Stimulated activated CD8-positive, alpha-beta memory T cell treated with anti-CD3 and anti-CD28 coated beads, Interleukin-2, amount 100 ng/mL, for 1 hour (primary cell): ENCODE measurements around the gene KCNQ1.
A peak's percentile ranks its signal among the peaks of the same experiment; 100 is the strongest.

Source experiments
- DNase-seq, 2 donors: peaks; one replicate each; pipeline ENCODE4 v3.0.0-alpha.2; 2020; ENCODE audit warnings: low read depth in 2 of 2

The KCNQ1 gene

DNA sequence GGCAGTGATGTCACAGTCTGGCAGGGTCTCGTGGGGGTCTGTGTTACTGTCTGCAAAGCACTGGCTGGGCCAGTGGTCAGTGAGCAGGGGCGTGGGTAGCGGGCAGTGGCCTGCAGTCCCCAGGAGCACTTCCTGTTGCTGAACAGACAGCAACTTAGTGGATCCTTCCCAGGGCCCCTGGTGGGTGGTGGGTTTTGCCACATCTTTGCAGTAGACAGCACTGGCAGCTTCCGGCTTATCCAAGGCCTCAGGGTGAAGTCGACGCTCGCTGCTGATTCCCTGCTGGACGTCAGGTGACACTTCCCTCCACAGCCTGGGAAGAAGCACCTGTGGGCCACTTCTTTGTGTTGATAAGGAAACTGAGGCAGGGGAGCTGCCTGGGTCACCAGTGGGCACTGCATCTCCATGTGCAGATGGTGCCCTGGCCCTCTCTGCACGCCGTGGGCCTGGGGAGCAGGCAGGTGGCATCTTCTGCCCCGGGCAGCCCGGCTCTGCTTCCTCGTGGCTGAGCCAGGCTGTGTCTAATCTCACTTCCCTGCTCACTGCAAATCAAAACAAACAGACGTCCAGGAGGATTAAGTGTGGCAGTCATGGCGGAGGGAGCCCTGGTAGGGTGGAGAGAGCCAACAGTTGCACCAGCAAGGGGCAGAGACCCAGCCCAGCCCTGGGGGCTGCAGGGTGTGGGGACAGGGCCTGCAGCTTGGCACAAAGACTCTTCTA is 79.8 kb downstream of the KCNQ1 start:
- DNase-seq, result no peak

DNA sequence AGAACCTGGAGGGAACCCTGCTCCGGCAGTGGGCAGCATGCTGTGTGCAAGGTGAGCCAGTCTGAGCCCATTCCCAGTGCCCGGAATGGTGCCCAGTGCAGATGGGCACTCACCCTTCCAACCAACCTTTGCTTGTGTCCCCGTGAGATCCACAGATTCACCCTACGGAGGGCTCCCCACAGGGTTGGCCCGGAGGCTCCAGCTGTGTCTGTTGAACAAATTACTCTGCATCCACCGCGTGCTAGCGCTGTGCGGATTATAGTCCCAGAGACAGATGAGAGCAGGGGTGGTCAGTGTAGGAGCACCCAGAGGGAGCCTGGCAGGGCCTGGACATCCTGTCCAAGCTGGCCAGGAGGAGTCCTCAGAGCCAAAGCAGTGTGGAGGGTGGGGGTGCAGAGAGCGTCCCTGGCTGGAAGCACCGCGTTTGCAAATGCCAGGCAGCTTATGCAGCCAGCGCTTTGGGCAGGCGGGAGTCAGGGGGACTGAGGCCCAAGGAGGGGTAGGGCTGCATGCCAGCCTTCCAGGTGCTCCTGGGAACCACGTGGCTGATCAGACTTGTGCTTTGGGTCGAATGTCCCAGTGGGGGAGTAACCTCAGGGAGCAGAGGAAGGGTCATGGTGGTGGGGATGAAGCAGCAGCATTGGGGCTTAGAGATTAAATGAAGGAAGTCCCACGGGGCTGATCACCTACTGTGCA is 80.5 kb downstream of the KCNQ1 start:
- DNase-seq, result no peak

DNA sequence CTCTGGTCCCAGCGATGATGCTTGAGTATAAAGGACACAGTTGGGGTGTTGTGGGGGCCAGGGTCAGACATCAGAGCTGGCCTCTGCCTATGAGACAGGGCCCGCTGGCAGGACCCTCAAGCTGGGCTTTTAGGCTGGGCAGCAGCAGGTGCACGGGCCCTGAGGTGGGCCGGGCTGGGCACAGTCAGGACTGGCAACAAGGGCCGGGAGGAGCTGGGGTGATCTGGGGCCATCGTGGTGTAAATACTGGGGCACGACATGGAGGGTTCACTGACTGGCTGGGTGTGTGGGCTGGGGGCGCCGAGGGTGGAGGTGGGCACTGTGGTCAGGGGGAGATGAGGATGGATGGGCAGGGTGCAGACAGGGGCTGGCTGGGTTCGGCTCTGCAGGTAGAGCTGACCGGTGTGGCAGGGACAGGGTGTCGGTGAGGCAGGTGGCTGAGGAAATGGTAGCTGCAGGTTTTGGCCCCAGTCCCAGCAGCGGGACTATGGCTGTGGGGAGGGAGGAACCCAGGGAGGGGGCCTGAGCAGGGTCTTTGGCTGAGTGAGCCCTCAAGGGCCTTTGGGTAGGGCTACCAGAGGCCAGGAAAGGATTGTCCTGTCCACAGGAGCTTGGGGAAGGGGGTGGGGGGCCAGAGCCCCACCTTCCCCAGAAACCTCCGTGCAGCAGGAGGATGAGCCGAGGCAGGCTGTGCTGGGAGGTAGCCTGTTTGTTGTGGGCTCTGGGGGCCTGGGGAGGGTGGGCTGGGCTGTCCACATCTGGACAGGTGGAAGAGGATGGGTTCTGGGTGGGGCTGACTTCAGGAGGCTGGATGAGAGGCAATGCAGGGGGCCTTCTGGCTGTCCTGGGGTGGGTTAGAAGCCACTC is 81.4 kb downstream of the KCNQ1 start:
- no peak for DNase-seq

DNA sequence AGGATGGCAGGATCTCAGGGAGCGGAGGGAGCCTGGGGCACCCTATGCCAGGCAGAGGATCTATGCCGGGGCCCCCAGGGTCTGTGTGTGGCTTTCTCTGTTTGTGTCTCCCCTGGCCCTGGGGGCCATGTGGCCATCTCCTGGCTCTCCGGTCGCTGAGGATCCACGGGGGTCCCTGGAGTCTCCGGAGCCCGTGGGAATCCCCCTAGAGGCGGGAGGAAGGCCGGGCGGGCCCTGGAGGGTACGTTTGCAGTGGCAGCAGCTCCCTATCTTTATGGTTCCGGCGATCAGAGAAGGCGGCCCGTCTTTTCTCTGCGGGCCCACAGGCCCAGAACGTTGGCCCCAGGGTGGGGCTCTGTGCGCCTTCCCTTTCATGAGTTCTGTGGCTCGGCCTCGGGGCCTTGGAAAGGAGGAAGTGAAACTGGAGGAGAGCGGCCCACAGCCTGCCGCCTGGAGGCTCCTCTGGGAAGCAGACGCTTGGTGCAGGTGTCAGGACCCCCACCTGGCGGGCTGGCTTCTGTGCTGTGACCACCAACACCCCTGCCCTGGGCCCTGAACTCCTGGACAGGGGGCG is 82.1 kb downstream of the KCNQ1 start:
- DNase-seq, result no peak

DNA sequence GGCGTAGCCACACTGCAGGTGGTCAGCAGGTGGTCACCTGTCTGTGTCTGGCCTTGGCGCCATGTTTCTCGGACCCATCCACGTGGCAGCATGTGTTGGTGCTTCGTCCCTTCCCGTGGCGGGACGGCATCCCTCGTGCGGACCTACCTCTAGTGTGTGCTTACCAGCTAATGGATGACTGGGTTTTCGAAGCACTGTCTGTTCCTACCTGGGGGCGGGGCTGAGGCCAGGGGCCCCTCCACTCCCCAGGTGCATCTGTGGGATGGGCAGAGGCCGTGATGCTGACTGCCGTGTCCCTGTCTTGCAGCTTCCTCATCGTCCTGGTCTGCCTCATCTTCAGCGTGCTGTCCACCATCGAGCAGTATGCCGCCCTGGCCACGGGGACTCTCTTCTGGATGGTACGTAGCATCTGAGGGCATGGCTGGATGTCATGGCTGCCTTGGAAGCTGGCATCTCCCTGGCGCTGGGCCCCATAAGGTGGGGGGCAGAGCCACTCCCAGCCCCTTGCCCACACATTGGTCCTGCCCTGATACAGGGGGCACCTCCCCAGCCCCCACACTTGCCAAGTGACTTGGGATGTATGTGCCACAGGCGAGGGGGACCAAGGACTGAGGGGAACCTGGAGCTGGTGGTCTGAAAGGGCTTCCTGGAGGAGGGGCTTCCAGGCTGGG is 82.9 kb downstream of the KCNQ1 start:
- DNase-seq, result no peak

DNA sequence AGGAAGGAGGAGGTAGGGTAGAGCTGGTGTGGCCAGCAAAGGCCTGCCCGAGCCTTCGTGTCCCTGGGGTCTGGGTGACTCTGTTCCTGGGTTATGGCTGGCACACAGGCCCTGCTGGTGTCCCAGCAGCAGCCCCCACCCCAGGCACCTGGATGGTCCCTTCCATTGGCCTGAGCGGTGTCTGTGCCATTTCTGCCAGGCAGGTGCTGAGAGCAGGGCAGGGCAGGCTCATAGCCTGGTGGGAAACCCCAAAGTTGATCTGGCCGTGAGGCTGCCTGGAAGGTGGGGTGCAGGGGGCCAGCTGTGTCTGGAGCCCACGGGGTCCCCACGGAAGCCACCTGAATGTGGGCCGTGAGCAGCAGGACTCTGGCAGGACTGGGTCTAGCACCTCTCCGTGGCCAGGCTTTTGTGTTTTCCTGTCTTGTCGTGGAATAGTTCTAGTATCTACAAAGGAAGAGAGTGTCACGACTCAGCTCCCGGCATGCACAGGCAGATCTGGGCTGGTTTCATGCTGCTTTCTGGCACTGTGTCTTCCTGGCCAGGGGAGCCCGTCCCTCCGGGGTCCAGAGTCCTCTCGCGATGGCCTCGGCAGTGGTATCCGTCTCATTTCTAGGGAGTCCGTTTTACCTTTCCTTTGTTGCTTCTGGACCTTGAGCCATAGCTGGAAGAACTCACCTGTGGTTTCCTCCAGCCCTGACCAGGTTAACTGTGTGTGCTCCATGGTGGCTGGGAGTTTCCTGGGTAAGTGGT is 83.7 kb downstream of the KCNQ1 start:
- DNase-seq, result no peak

DNA sequence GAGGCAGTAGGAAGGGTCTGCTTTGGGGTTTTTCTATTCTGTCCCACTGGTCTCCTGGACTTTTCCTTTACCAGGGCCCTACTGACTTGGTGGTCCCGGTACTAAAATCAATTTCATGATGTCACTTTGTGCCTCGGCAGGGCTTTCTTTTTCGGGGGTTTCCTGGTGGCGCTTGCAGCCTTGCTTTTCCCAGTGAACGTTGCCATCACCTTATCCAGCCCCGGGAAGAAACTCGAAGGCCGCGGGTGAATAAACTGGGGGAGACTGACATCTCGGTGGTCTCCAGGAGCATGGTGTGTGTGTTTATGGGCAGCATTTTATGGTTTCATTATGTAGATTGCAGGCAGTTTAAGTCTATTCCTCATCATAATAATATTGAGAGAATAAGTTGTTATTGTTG is 84.4 kb downstream of the KCNQ1 start:
- DNase-seq, result no peak

DNA sequence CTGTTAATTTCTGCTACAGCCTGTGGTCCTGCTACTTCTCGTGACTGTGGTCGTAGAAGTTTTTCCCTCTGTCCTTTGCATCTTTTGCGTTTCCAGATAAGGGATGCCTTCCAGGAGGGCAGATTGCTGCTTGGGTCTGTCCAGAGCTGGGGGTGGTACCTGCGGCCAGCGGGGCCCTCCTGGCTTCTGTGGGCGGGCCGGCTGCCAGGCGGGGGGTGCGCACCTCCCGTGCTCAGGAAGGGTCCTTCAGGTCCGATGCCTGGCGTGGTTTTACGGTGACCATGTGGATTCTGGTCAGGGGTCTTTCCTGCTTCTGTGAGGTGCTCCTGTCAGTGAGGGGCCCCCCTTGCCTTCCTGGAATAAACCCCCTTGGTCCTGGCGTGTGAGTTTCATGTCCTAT is 84.8 kb downstream of the KCNQ1 start:
- no peak for DNase-seq

DNA sequence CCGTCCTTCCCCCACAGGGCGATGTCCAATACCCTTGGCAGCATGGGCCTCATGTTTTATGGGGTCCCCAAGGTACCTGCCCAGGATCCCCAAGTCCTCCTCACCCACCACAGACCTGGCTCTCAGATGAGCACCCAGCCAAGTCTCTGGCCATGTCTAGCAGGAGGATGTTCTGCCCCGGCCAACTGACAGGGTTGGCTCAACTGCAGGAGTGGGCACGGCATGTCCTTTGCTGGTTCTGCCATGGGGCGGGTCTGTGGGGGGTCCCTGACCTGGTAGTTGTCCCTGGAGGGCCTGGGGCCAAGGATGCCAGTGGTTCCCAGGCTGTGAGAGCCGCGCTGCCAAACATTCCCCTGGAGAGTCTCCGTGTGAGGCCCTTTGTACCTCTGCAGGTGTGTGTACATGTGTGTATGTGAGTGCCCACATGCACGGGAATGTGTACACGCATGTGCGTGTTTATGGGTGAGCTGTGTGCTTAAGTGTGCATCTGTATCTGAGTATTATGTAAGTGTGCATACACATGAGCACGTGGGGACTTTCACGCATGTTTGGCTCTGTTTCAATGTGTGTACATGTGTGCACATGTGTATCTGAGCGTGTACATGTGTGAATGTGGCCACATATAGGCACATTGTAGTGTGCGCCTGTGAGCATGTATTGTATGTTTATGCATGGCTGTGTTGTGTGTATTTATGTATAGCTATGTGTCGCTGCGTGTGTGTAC is 85.5 kb downstream of the KCNQ1 start:
- no peak for DNase-seq

DNA sequence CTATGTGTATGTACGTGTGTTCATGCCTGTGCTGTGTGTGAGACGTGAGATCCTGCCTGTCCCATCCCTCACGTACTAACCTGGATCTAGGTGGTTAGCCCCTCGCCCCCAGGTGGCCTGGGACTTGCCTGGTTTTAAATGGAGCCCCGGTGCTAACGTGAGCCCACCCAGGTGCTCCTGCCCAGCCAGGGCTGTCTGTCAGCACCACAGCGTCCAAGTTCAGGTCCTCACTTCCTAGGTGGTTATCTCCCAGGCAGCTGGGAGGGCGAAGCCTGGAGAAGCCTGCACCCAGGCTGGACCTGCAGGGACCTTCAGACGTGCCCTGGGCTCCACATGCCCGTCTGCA is 86.0 kb downstream of the KCNQ1 start:
- no peak for DNase-seq

DNA sequence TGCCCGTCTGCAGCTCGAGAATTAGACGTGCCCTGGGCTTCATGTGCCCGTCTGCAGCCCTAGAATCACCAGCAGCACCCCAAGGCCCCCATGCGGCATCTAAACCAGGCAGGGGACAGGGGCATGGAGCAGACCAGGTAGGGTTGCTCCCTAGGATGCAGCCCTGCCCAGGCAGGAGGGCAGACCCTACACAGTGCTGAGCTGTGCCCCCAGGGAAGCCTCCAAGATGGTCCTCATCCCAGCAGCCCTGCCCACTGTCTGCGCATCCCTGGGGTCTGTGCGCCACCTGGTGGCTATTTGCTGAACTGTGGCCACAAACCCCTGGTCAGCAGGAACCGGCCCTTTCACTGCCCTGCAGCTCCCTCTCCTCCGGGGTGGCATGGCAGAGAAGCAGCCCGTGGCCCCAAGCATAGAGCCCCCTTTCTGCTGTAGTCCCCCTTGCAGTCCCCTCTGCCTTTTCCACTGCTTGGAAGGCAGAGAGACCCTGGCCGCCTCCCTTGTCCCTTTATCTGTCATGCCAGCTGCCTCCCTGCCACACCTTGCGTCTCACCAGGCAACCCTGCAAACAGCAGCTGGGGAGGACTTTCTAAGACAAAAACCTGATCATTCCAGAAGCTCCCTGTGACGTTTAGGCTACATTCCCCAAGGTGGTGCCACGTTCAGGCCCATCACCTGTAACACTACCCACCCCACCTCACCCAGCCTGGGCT is 86.6 kb downstream of the KCNQ1 start:
- peak; percentile 39 to 41 for DNase-seq

DNA sequence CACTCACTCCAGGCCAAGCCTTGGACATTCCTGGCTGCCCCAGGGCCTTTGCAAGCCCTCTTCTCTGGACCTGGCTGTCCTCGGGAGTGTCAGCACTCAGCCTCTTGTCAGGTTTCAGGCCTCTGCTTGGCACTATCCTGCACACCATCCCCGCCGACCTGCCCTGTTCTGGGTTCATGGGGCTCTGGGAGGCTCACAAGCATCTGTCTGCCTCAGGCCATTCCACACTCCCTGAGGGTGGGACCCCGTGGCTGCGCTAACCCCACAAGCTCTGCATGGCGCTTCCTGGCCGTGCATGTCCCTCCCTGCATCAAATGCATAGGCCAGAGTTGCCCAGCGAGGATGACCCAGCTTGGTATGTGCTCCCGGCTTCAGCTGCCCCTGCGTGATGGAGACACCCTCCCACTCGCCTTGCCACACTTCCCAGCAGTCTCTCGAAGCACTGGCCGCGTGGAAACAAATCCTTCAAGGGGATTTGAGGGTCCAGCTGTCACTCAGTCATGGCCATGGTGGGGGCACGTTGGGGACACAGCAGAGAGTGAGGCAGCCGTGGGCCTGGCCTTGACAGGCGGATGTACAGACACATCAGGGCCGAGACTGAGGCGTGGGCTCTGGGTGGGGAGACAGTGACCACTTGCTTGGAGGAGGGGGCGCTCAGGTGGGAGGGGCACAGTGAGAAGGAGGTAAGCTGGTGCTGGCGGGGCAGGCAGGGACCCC is 87.3 kb downstream of the KCNQ1 start:
- DNase-seq, result no peak

DNA sequence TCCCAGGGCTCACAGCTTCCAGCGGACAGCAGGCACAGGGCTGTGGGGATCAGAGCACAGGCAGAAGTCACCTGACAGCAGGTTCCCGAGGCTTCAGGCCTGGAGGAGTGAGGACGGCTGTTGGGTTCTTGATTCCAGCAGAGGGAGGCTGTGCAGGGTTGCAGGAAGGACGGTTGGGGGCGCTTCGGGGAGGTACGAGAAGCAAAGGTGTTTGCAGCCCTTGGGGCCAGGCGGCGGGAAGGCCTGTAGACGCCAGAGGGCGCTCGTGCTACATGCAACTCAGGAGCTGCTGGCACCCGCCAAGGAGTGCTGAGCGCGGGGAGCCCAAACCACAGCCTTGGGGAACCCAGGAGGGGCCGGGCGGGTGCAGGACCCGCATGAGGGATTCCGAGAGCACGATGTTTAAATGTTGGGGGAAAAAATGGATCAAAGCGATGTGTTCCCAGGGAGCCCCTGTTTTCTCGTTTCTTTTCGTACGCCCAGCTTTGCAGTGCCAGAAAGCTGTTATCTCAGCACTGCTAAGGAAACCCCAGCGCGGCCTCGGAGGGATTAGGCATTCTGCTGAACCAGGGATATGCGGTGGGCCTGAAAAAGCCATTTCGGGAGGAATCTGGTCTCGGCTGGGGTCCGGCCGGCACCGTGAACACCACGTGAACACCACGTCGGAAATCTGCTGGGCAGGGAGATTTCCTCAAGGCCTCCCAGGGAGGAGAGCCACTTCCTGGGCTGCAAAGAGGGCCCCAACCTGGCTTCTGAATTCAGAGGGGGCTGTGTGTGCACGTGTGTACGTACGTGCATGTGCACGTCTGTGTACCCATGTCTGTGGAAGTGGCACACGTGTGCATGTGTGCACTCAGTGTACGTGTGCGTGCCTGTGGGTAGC is 88.1 kb downstream of the KCNQ1 start:
- peak; percentile 79 to 87 for DNase-seq

DNA sequence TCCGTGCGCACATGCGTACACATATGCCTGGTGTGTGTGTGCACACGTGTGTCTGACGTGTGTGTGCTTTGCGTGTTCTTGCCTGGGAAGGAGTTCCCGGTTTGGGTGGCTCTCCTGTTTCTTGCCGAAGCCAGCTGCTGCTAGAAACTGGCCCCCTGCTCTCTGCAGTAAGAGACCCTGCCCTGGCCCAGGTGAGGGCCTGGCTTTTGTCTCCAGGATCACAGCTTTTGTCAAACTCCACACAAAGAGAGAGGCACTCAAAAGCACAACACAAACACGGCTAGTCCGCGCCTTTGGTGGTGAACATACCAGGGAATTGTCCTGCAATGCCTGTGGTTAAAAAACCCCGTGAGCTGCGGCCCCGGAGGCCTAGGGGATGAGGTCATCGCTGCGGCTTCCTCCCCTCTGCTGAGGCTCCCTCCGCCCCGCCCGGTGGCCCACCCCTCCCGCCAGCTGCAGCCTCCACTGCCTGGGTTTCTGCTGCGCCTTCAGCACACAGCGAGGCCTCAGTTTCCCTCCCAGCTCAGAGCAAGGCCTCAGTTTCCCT is 88.9 kb downstream of the KCNQ1 start:
- no peak for DNase-seq

DNA sequence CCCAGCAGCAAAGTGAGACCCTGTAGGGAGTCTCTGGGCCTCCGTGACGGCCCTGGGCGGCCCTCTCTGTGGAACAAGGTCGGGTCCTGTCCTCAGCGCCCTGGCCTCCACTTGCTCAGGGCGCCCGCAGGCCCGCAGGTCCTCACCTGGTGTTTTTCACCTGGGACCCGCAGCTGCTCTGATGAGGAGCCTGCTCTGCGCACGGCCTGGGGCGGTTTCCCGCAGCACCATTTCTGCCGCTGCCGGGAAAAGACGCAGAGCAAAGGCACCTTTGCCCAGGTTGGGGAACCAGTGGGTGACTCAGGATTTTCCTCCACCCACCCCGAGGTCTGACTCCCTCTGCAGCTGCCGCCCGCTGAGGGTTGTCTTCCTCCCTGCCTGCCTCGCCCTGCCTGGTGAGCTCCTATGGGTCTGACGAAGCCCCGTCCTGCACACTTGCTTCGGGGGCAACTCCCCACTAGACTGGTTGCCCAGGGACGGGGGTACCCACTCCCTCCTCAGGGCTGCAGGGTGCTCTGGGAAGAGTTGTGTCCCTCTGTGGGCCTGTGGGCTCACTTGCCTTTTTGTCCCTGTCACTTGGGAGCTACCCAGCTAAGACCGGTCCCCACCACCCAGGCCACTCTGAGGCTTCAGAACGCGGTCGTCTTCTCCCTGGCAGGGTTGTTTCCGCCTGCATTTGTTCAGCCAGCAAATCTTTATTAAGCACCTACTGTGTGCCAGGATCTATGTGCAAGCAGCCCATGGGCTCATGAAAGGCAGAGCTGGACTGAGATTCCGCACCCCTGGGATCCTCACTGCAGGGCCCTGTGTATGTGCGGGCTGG is 89.5 kb downstream of the KCNQ1 start:
- no peak for DNase-seq

DNA sequence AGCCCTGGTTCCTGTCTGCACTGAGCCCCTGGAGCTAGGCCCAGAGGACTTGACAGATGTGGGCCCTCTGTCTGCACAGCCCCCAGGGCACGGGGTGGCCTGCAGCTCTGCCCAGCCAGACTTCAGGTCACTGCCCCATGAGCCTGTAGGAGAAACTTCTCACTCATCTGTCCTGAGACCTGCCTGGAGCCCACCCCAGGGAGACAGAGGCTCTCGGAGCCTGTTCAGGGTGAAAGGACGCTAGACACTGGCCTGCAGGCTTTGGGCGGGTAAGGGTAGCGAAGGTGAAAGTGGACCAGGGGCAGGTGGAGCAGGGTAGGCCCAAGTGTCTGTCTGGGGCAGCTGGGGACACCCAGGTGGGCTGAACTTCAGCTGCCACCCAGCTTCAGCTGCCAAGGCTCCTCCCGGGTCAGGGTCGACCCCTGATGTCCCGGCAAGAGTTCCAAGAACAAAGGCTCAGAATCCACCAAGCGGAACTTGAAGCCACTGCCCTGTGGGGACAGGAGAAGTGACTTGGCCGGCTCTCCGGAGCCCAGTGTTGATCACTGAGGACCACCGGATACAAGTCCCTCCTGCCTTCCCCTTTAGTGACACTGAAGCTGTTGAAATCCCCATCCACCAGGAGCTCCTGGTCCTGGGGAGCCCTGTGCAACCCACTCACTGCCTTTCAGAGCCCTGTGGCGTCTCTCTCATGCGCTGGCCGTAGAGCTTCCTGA is 90.3 kb downstream of the KCNQ1 start:
- no peak for DNase-seq
